Measurements from ENCODE around the gene CD101.
"Not testable (repeated sequence)": the region's sequence is repeated elsewhere in the genome, so short reads cannot be mapped to it uniquely, and the experiment has no call there.

Gene CD101, protein sequence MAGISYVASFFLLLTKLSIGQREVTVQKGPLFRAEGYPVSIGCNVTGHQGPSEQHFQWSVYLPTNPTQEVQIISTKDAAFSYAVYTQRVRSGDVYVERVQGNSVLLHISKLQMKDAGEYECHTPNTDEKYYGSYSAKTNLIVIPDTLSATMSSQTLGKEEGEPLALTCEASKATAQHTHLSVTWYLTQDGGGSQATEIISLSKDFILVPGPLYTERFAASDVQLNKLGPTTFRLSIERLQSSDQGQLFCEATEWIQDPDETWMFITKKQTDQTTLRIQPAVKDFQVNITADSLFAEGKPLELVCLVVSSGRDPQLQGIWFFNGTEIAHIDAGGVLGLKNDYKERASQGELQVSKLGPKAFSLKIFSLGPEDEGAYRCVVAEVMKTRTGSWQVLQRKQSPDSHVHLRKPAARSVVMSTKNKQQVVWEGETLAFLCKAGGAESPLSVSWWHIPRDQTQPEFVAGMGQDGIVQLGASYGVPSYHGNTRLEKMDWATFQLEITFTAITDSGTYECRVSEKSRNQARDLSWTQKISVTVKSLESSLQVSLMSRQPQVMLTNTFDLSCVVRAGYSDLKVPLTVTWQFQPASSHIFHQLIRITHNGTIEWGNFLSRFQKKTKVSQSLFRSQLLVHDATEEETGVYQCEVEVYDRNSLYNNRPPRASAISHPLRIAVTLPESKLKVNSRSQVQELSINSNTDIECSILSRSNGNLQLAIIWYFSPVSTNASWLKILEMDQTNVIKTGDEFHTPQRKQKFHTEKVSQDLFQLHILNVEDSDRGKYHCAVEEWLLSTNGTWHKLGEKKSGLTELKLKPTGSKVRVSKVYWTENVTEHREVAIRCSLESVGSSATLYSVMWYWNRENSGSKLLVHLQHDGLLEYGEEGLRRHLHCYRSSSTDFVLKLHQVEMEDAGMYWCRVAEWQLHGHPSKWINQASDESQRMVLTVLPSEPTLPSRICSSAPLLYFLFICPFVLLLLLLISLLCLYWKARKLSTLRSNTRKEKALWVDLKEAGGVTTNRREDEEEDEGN

GRCh38 chr1:117001254-117001927 lies at the start of gene CD101:
Gene CD101 (plus strand): TSS chr1:117001760. CDS start chr1:117001818, 58 bp downstream.
- no peak for DNase-seq

DNA sequence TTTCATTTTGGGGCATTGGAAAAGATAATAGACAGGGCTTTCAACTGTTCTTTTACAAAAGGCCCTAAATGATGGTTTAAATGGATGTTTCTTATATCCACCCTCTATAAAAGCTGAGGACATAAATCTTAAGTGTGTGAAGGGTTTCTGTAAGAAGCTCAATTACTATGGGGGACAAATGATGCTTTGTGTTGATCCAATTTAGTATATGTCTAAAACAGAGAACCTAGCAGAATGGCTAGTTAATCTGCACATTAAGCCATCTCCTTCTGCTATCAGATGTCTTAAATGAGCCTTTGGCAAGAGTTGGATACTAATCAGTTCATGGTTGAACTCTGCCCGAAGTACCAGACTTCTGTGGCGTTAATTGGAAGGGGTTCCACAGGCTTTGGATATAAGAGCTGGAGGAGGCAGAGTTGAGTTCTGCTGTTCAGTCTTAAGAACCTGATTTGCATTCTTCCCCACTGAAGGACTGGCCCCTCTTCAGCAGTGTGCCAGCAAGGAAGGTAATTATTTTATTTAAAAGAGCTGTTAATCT lies 48.8 kb upstream of the CD101 start:
- no peak for DNase-seq

DNA sequence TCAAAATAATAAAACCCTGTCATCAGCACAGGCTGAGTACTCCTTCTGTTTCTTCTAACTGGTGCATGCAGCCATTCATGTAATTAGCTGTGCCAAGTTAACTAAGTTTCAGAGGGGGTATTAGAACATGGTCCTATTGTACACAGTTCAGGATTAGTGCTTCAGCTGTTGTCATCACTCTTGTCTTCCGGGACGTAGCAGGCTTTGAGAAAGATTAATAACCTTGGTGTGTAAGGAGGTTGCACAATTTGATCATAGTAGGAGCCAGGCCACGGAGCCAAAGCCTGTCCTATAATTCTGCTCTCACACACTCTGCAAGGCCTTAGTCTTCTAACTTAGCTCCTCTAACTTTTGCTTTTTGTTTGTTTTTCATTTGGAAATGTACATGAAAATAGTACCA lies 47.1 kb upstream of the CD101 start:
- no peak for DNase-seq

GRCh38 chr1:116956378-116956777 lies 45.2 kb upstream of the CD101 start:
- no peak for DNase-seq

GRCh38 chr1:116957646-116958045 lies 43.9 kb upstream of the CD101 start:
- DNase-seq: no peak

DNA sequence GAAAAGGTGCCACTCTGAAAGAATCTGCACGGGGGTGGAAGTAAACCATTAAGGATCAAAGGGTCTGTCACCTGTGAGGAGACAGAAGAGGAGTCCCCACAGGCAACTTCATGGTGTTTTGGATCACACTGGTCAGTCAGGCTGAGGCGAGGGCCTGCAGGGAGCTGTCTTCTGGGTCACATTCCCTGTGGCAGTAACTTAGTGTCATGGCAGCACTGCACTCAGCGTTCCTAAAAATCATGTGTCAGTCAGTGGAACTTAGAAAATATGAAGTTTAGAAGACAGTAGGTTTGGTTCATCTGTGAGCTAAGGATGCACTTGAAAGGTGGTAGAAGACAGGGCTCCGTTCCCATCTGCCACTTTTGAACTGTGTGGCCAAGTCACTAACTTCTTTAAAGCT lies 43.5 kb upstream of the CD101 start:
- no peak for DNase-seq

- DNase-seq: no peak
Measured at GRCh38 chr1:116958977-116959376, 42.6 kb upstream of the CD101 start.

DNA sequence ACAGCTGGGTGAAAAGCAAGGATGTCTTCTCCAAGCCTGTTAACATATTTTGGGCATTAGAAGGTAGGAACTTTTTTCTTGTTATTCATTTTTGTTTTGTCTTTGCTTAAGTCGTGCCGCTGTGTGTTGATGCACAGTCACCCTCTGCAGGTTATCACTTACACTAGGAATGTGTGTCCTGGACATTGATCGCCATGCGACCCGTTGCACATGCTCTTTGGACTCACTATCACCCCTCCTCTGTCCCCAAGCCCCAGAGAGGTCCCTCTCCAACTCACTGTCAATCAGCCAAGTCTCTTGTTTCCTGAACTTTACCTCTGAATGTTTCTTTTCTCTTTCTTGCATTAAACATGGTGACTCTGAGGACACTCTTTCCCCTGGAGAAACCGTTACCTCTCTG lies 40.0 kb upstream of the CD101 start:
- no peak for DNase-seq

DNA sequence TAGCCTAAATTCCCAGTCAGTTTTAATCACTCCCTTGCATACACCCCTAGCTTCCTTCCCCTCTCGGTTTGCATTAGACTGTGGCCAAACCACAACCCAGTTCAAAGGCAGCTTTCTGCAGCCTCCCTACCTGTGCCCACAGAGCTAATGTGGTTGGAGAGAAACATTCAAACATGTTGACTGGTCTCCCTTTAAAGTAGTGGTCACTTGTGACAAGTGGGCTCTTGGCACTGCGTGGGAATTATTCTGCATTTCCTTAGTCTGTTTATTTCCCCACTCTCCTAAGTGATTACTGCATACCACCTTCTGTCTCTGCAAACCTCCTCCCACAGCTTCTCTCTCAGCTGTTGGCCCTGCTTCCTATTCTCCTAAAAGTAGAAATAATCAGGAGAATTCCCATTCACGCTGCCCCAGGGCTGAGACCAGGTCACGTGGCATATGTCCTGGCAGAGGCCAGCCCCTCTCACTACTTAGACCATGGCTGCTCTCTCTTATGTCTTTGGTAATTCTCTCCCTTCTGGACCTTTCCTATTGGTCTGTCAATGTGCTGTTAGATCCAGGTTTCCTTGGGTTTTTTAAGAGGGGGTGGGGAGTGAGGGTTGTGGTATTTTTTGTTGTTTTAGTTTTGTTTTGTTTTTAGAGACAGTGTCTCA lies 38.4 kb upstream of the CD101 start:
- DNase-seq: no peak

GRCh38 chr1:116966791-116967190 lies 34.8 kb upstream of the CD101 start:
- no peak for DNase-seq

DNA sequence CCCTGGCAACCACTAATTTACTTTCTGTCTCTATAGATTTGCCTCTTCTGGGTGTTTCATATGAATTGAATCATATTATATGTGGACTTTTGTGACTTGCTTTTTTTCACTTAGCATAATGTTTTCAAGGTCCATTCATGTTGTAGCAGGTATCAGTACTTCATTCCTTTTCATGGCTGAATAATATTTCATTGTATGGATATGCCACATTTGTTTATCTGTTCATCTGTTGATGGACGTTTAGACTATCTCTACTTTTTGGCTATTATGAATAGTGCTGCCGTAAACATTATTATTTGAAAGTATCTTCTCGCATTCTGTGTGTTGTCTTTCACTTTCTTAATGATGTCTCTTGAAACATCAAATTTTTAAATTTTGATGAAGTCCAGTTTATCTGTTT lies 32.8 kb upstream of the CD101 start:
- DNase-seq: no peak

GRCh38 chr1:116971258-116971860 lies 30.2 kb upstream of the CD101 start:
- DNase-seq: no peak

GRCh38 chr1:116971965-116972673 lies 29.4 kb upstream of the CD101 start:
- DNase-seq: no peak

DNA sequence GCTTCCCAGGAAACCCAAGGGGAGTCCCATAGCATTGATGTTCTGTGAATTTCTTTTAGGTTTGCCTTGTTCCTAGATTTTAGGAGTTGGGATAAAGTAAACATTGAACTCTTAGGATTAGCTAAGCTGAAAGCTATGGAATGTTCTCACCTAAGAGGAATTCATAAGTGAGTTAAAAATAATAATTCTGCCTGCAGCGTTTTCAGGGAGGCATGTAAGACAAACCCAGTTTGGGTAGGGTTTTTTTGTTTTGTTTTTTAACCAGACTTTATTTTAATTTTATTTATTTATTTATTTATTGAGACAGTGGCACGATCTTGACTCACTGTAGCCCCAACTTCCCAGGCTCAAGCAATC lies 28.9 kb upstream of the CD101 start:
- no peak for DNase-seq

- DNase-seq: not testable (repeated sequence)
Measured at GRCh38 chr1:116980309-116980708, 21.3 kb upstream of the CD101 start.

DNA sequence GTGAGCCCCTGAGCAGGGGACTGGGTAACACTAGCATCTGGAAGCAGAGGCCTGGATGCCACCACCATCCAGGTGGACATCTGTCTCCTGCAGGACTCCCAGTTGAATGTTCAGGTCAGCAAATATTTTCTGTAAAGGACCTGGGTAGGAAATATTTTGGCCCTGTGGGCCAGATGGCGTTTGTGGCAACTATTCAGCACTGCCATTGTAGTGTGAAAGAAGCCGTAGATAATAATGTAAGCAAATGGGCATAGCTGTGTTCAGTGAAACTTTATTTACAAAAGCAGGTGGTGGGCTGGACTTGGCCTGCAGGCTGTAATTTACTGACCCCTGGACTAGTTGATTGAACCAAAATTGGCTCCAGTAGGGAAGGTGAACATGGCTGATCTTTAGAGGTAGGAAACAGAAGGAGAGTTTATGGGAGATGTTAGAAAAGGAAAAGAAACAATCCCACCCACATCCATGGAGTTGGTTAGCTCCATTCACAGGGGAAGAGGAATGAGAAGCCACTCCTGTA lies 20.0 kb upstream of the CD101 start:
- no peak for DNase-seq

- no peak for DNase-seq
Measured at GRCh38 chr1:116982319-116983004, 19.1 kb upstream of the CD101 start.

- no peak for DNase-seq
Measured at GRCh38 chr1:116983112-116983511, 18.4 kb upstream of the CD101 start.

- no peak for DNase-seq
Measured at GRCh38 chr1:116983678-116984077, 17.9 kb upstream of the CD101 start.

- no peak for DNase-seq
Measured at GRCh38 chr1:116984406-116985160, 17.0 kb upstream of the CD101 start.
